ENCODE results near the gene CFAP20DC. TPM values are rescaled to one million over a fixed set of nuclear protein-coding genes. Genes with fewer than 3 reads are reported as not detected.

The CFAP20DC gene
- total RNA-seq, 1 donor from 2014 or later: 4.7 TPM

DNA sequence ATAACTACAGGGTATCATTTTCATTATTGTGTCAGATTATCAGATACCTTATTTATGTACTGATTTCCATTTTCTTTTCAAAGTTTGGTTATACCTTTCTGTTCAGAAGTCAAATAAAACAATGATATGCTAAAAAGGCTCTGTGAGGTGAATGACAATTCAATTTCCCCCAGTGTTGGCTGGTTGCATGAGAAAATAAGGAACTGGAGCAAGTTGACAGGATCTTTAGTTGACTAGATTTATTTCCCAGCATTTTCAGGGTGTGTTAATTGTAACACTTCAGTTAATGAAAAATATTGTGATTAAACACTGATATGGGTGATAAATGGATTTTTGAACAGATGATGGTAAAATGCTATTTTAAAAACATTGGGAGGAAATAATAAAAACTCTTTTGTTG is 260.4 kb downstream of the CFAP20DC start:
- no peak overlapping the region for H3K4me3 Mint-ChIP-seq
- no peaks in the 10 kb centered on the region for H3K36me3 Mint-ChIP-seq
- H3K27ac Mint-ChIP-seq: no peak overlapping the region

DNA sequence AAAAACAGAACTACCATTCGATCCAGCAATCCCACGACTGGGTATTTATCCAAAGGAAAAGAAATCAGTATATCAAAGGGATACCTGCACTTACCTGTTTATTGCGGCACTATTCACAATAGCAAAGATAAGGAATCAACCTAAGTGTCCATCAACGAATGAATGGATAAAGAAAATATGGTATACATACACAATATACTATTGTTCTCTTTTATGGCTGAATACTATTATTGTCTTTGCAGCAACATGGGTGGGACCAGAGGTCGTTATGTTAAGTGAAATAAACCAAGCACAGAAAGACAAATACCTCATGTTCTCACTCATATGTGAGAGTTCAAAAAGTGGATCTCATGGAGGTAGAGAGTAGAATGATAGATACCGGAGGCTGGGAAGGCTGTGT is 264.9 kb downstream of the CFAP20DC start:
- H3K27ac Mint-ChIP-seq: no peak overlapping the region
- H3K4me3 Mint-ChIP-seq: no peak overlapping the region
- TF ChIP-seq, protein P1, sequence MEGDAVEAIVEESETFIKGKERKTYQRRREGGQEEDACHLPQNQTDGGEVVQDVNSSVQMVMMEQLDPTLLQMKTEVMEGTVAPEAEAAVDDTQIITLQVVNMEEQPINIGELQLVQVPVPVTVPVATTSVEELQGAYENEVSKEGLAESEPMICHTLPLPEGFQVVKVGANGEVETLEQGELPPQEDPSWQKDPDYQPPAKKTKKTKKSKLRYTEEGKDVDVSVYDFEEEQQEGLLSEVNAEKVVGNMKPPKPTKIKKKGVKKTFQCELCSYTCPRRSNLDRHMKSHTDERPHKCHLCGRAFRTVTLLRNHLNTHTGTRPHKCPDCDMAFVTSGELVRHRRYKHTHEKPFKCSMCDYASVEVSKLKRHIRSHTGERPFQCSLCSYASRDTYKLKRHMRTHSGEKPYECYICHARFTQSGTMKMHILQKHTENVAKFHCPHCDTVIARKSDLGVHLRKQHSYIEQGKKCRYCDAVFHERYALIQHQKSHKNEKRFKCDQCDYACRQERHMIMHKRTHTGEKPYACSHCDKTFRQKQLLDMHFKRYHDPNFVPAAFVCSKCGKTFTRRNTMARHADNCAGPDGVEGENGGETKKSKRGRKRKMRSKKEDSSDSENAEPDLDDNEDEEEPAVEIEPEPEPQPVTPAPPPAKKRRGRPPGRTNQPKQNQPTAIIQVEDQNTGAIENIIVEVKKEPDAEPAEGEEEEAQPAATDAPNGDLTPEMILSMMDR (conservative IDR thresholded peaks at IDR 0.05): no peak
- H3K36me3 Mint-ChIP-seq: no peaks in the 10 kb centered on the region
- DNase-seq (ENCODE audit: extremely low spot score, unreplicated experiment): no peak
- no peaks in the 10 kb centered on the region for H3K4me1 Mint-ChIP-seq (ENCODE audit: unreplicated experiment)
- H3K27me3 Mint-ChIP-seq: no peaks in the 10 kb centered on the region
- H3K9me3 Mint-ChIP-seq: peaks cover 19% of the 10 kb centered on the region

More for the DNA sequence above, 260.4 kb downstream of the CFAP20DC start:
- no peak for DNase-seq (ENCODE audit: extremely low spot score, unreplicated experiment)
- Mint-ChIP-seq H3K9me3 (no peaks in the 10 kb centered on the region), H3K27me3 (no peaks in the 10 kb centered on the region), H3K4me1 (ENCODE audit: unreplicated experiment) (no peaks in the 10 kb centered on the region)
- TF ChIP-seq, protein P1 (conservative IDR thresholded peaks at IDR 0.05): no peak

DNA sequence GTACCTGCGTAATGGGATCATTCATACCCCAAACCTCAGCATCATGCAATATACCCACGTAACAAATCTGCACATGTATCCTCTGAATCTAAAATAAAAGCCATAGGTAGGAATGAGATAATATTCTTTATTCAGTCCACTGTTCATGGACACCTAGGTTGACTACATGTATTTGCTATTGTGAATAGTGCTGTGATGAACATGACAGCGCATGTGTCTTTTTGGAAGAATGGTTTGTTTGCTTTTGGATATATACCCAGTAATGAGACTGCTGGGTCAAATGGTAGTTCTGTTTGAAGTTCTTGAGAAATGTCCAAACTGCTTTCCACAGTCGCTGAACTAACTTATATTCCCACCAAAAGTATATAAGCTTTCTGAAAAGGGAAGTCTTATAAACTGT is 265.4 kb downstream of the CFAP20DC start:
- Mint-ChIP-seq H3K4me3 (no peak overlapping the region), H3K27me3 (no peaks in the 10 kb centered on the region), H3K9me3 (peaks cover 21% of the 10 kb centered on the region), H3K4me1 (ENCODE audit: unreplicated experiment) (no peaks in the 10 kb centered on the region), H3K36me3 (no peaks in the 10 kb centered on the region), H3K27ac (no peak overlapping the region)
- no peak for DNase-seq (ENCODE audit: extremely low spot score, unreplicated experiment)
- TF ChIP-seq, protein P1 (conservative IDR thresholded peaks at IDR 0.05): no peak

DNA sequence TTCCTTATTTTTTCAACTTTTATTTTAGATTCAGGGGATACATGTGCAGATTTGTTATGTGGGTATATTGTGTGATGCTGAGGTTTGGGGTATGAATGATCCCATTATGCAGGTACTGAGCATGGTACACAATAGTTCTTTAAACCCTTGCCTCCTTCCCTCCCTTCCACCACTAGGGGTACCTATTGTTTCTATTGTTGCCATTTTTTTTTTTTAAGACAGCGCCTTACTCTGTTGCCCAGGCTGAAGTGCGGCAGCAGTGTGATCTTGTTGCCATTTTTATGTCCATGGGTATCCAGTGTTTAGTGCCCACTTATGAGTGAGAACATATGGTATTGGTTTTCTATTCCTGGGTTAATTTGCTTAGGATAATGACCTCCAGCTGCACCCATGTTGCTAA is 266.0 kb downstream of the CFAP20DC start:
- Mint-ChIP-seq H3K27me3 (no peaks in the 10 kb centered on the region), H3K36me3 (no peaks in the 10 kb centered on the region), H3K4me1 (ENCODE audit: unreplicated experiment) (no peaks in the 10 kb centered on the region), H3K9me3 (peaks cover 27% of the 10 kb centered on the region), H3K27ac (no peak overlapping the region), H3K4me3 (no peak overlapping the region)
- TF ChIP-seq, protein P1 (conservative IDR thresholded peaks at IDR 0.05): no peak
- DNase-seq (ENCODE audit: extremely low spot score, unreplicated experiment): no peak

DNA sequence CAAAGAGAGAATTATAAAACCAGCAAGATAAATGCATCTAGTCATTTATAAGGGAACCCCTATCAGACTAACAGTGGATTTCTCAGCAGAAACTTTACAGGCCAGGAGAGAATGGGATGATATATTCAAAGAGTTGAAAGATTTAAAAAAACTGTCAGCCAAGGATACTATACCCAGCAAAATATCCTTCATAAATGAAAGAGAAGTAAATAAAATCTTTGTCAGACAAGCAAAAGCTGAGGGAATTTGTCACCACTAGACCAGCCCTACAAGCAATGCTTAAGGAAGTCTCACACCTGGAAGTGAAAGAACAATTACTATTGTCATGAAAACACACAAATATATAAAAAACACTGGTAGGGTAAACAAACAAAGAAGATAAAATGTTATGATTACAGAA is 269.9 kb downstream of the CFAP20DC start:
- Mint-ChIP-seq H3K36me3 (no peaks in the 10 kb centered on the region), H3K27ac (no peak overlapping the region), H3K4me1 (ENCODE audit: unreplicated experiment) (no peaks in the 10 kb centered on the region), H3K4me3 (no peak overlapping the region), H3K27me3 (no peaks in the 10 kb centered on the region), H3K9me3 (peaks cover 27% of the 10 kb centered on the region)
- TF ChIP-seq, protein P1 (conservative IDR thresholded peaks at IDR 0.05): no peak
- DNase-seq (ENCODE audit: extremely low spot score, unreplicated experiment): no peak

DNA sequence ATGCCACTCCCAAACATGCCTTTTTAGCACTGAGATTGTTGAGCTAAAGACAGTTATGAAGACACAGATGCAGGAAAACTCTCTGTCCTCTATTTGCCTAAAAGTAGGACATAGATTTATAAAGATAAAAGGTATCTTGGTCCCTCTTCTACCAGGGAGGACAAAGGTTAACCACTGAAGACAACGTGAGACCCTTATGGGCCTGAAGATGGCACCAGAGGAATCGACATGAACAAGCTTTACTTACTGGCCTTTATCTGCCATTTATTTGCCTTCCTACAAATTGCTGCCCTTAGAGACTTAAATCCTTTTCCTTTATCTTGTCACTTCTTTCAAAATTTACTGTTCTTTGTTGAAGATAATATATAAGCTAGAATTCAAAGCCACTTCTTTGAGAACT is 273.6 kb downstream of the CFAP20DC start:
- Mint-ChIP-seq H3K27ac (no peak overlapping the region), H3K27me3 (no peaks in the 10 kb centered on the region), H3K9me3 (peaks cover 19% of the 10 kb centered on the region), H3K36me3 (no peaks in the 10 kb centered on the region), H3K4me1 (ENCODE audit: unreplicated experiment) (no peaks in the 10 kb centered on the region), H3K4me3 (no peak overlapping the region)
- DNase-seq (ENCODE audit: extremely low spot score, unreplicated experiment): no peak
- TF ChIP-seq, protein P1 (conservative IDR thresholded peaks at IDR 0.05): no peak
